ENCODE measurements around the gene AP3B1. TPM values are rescaled to one million over a fixed set of nuclear protein-coding genes. Genes with fewer than 3 reads are reported as not detected.

The AP3B1 gene
- polyA plus RNA-seq, 3 donors: 20.3 to 39.8 (median 24.9) TPM

DNA sequence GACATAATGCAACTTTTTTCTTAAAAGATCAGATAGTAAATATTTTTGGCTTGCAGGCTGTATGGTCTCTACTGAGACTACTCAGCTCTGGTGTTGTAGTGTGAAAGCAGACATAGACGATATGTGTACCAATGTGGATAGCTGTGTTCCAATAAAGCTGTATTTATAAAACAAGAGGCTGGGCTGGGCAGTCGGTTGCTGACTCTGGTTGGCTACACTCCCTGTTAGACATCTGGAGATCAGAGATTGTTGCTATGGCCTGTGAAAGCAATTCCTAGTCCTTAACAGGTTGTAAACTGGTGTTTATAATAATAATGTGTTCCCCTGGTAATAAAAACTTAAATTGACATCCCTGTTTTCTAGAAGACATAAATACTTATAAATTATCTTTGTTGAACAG, 41.5 kb upstream of the AP3B1 start:
- Mint-ChIP-seq H3K27me3 (ENCODE audit: low read depth in 3 of 3) (peaks cover 0 to 2% (median 1%) of the 10 kb centered on the region in 3 donors), H3K4me1 (peaks cover 22% of the 10 kb centered on the region), H3K9me3 (peaks cover 19 to 26% (median 25%) of the 10 kb centered on the region in 7 donors), H3K4me3 (no peak overlapping the region), H3K36me3 (peaks cover 0 to 4% of the 10 kb centered on the region in 2 donors), H3K27ac (no peak overlapping the region)
- WGBS (ENCODE audit: insufficient coverage): 100% methylated on average over 2 of the region's 2 CpGs
- Histone ChIP-seq H3K9ac (ENCODE audit: insufficient read depth, low read length, poor library complexity, severe bottlenecking) (no peak overlapping the region), H3K27me3 (ENCODE audit: control insufficient read depth in 2 of 2, insufficient read depth in 2 of 2, low read length in 2 of 2) (no peaks in the 10 kb centered on the region), H3K4me1 (ENCODE audit: control insufficient read depth in 1 of 2, insufficient read depth in 2 of 2, low read length in 2 of 2) (peaks cover 12 to 15% of the 10 kb centered on the region in 2 donors), H2AFZ (ENCODE audit: insufficient read depth, low read depth, low read length, poor library complexity, severe bottlenecking) (no peak overlapping the region), H3K79me2 (ENCODE audit: insufficient read depth, low read length) (no peaks in the 10 kb centered on the region), H3K4me3 (replicated peaks in 1 of 3; ENCODE audit: low read depth in 2 of 3, low read length in 3 of 3) (no peak overlapping the region), H3K27ac (ENCODE audit: low read depth in 1 of 2, low read length in 2 of 2) (no peak overlapping the region), H3K4me2 (replicated peaks; ENCODE audit: extremely low read depth, low read length, poor library complexity, severe bottlenecking) (no peak overlapping the region), H3K36me3 (replicated peaks in 1 of 2; ENCODE audit: control insufficient read depth in 1 of 2, insufficient read depth in 2 of 2, low read length in 2 of 2) (no peaks in the 10 kb centered on the region), H3K9me3 (replicated peaks in 1 of 2; ENCODE audit: control insufficient read depth in 1 of 2, insufficient read depth in 1 of 2, low read length in 2 of 2) (peaks cover 12 to 16% of the 10 kb centered on the region in 2 donors), H4K20me1 (ENCODE audit: insufficient read depth, low read length) (no peaks in the 10 kb centered on the region)
- intact Hi-C loops (cut with micrococcal nuclease): no loop called here
- TF ChIP-seq, protein P1, sequence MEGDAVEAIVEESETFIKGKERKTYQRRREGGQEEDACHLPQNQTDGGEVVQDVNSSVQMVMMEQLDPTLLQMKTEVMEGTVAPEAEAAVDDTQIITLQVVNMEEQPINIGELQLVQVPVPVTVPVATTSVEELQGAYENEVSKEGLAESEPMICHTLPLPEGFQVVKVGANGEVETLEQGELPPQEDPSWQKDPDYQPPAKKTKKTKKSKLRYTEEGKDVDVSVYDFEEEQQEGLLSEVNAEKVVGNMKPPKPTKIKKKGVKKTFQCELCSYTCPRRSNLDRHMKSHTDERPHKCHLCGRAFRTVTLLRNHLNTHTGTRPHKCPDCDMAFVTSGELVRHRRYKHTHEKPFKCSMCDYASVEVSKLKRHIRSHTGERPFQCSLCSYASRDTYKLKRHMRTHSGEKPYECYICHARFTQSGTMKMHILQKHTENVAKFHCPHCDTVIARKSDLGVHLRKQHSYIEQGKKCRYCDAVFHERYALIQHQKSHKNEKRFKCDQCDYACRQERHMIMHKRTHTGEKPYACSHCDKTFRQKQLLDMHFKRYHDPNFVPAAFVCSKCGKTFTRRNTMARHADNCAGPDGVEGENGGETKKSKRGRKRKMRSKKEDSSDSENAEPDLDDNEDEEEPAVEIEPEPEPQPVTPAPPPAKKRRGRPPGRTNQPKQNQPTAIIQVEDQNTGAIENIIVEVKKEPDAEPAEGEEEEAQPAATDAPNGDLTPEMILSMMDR (IDR thresholded peaks at IDR 0.05): no peak
- DNase-seq: no peak

DNA sequence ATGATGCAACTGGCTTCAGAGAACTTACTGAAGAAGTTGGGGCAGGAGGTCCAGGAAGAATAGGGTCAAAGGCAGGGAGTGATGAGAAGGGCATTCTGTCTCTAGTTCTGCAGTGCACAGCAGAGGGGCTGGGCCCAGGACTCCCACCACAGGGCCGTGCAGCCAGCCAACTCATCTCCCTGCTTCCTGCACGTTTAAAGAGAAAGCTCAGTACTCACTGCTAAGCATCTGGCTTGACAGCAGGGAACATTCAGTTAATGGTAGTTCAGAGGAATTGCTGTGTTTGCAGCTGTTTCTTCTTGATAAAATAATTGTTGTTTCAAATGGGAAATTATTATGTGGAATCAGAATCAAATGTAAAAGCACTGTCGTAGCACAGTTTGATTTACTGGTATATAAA, 40.3 kb upstream of the AP3B1 start:
- no peak overlapping the region for H3K27ac ChIP-seq (ENCODE audit: low read depth in 1 of 2, low read length in 2 of 2)
- peaks cover 5 to 8% of the 10 kb centered on the region in 2 donors for H3K4me1 ChIP-seq (ENCODE audit: control insufficient read depth in 1 of 2, insufficient read depth in 2 of 2, low read length in 2 of 2)
- intact Hi-C loops (cut with micrococcal nuclease): no loop called here
- no peaks in the 10 kb centered on the region for H3K27me3 ChIP-seq (ENCODE audit: control insufficient read depth in 2 of 2, insufficient read depth in 2 of 2, low read length in 2 of 2)
- DNase-seq: no peak
- WGBS (ENCODE audit: insufficient coverage): 80% methylated on average over 2 of the region's 3 CpGs
- H3K79me2 ChIP-seq (ENCODE audit: insufficient read depth, low read length): no peaks in the 10 kb centered on the region
- Mint-ChIP-seq H3K4me3 (no peak overlapping the region), H3K27ac (no peak overlapping the region), H3K27me3 (ENCODE audit: low read depth in 3 of 3) (peaks cover 0 to 2% (median 1%) of the 10 kb centered on the region in 3 donors), H3K4me1 (peaks cover 12% of the 10 kb centered on the region), H3K36me3 (peaks cover 0 to 4% of the 10 kb centered on the region in 2 donors), H3K9me3 (peaks cover 15 to 26% (median 25%) of the 10 kb centered on the region in 7 donors)
- TF ChIP-seq, protein P1 (IDR thresholded peaks at IDR 0.05): no peak
- H4K20me1 ChIP-seq (ENCODE audit: insufficient read depth, low read length): no peaks in the 10 kb centered on the region
- no peak overlapping the region for H3K9ac ChIP-seq (ENCODE audit: insufficient read depth, low read length, poor library complexity, severe bottlenecking)
- H2AFZ ChIP-seq (ENCODE audit: insufficient read depth, low read depth, low read length, poor library complexity, severe bottlenecking): no peak overlapping the region
- H3K36me3 ChIP-seq (replicated peaks in 1 of 2; ENCODE audit: control insufficient read depth in 1 of 2, insufficient read depth in 2 of 2, low read length in 2 of 2): no peaks in the 10 kb centered on the region
- no peak overlapping the region for H3K4me2 ChIP-seq (replicated peaks; ENCODE audit: extremely low read depth, low read length, poor library complexity, severe bottlenecking)
- H3K9me3 ChIP-seq (replicated peaks in 1 of 2; ENCODE audit: control insufficient read depth in 1 of 2, insufficient read depth in 1 of 2, low read length in 2 of 2): peaks cover 12 to 16% of the 10 kb centered on the region in 2 donors
- no peak overlapping the region for H3K4me3 ChIP-seq (replicated peaks in 1 of 3; ENCODE audit: low read depth in 2 of 3, low read length in 3 of 3)
